HG02571 (cell line): ENCODE data around the gene SMCO3.
A peak's percentile ranks its signal among the peaks of the same experiment; 100 is the strongest.
"Not testable (repeated sequence)": the region's sequence is repeated elsewhere in the genome, so short reads cannot be mapped to it uniquely, and the experiment has no call there.

Experiments used
- ATAC-seq: cut with Tn5 transposase; IDR thresholded peaks from one replicate; pipeline ENCODE4 v1.9.1; 2021; ENCODE audit warnings: mild to moderate bottlenecking, moderate library complexity; ENCODE audit not compliant: unreplicated experiment

SMCO3 gene

GRCh38 chr12:14775636-14775980, 38.4 kb downstream of the SMCO3 start:
- ATAC-seq, result no peak

GRCh38 chr12:14774906-14775635, 38.9 kb downstream of the SMCO3 start:
- ATAC-seq, result no peak

GRCh38 chr12:14774074-14774905, 39.7 kb downstream of the SMCO3 start:
- peak; percentile 53 for ATAC-seq

DNA sequence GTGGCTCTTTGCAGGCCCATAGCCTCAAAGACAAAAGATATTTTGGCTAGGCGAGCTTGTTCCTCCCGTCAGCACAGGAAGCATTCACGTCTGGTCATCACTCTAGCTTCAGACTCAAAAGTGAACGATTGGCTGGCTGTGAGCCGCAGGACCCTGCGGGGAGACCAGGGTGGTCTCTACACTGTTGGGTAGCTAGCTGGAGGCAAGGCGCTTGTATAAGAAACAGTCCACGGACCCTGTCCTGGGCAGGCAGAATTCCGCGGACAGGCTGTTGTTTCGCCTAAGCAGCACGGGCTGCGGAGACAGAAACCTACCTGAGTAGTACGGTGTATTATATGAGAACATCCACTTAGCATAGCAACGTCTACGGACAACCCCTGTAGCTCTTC, 40.3 kb downstream of the SMCO3 start:
- ATAC-seq, result peak; percentile 10

DNA sequence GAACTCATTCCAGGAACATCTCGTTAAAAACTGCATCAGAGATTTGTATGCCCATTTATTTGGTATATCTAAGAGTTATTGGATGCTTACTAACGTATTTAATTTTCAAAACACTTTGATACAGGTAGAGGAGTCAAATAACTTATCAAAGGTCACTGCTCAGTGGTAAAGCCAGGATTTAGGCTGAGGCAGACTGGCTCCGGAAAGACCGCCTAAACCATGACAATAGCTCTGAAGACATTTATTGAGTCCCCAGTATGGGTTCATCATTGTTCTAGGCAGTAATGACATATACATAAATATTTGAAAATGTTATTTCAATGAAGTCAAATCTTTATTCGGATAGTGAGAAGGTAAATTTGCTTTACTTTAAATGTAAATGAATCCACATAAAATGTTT, 41.0 kb downstream of the SMCO3 start:
- ATAC-seq, result no peak

DNA sequence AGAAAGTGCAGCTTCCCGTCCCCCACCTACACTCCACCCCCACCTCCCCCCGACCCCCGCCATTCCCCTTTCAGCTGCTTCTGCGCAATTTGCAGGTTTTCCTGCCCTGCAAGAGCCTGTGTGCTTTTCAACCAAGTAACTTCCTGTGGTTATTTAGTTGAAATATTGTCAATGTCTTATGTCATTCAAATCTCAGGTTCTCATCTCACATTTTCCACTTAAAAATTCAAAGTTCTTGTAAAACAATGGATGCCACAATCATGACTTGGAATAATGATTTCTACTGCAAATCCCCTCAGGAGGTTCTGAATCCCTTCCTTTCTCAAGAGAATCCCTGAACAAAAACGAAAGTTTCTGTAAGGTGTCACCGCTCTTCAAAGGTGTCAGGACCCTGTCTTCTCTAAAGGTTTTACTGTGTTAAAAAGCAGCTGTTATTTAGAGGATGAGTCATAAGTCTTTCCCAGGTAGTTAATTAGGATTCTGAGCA, 42.3 kb downstream of the SMCO3 start:
- no peak for ATAC-seq

DNA sequence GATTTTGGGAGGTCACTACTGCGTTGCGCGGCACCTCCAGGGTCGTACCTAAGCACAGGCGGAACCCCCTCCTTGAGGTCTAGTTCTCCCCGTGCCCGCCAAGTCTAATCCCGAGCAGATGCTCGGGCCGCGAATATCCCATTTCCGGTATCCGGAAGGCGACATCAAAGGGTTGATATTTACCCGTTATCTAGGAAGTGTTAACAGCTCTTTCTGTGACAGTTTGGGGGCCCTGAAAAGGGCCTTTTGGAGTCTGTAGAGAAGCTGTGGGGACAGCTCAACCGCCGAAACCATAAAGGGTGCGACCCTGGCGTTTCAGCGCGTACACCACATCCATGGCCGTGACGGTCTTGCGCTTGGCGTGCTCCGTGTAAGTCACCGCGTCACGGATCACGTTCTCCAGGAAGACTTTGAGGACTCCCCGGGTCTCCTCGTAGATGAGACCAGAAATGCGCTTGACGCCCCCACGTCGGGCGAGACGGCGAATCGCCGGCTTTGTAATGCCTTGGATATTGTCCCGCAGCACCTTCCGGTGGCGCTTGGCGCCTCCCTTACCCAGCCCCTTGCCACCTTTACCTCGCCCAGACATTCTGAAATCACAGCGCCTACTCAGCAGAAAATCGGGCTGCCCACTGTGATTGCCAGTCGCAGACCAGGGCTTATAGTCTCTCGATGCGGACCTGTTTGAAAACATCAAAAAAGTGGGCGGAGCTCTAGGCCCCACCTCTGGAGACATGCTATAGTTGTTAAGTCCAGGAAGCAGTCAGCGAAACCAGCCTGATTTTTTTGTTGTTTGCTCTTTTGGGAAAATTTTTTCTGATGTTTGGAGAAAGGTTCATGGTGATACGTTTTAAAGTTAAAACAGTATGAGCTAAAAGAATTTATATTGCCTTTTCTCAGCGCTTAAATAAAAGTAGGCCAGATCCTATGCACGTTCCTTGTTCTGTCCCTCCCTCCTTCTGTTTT, 43.2 kb downstream of the SMCO3 start:
- peak; percentile 25 for ATAC-seq

DNA sequence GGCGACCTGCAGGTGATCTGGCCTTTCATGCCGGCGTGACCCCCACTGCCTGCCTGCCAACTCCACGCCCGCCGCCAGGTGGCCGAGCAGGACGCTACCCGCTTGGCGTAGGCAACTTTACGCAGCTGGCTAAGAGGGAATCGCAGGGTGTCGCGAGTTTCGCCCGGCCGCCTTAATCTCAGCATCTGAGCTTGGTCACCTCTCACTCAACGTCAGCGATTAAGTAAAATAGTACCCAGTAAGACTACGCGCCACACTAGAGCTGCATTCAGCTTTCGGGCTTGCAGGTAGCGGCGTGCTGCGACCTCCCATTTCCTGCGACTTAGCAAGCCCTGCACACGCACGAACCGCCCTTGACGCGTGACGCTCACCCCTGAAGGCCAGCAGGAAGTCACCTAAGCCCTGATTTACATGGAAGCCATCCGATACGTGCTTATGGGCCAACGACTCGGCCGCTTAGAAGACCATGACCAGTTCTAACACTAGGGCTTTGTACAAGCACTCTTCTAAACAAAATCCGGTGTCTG, 44.0 kb downstream of the SMCO3 start:
- ATAC-seq, result peak; percentile 39

GRCh38 chr12:14769466-14769968, 44.5 kb downstream of the SMCO3 start:
- peak; percentile 5 for ATAC-seq

DNA sequence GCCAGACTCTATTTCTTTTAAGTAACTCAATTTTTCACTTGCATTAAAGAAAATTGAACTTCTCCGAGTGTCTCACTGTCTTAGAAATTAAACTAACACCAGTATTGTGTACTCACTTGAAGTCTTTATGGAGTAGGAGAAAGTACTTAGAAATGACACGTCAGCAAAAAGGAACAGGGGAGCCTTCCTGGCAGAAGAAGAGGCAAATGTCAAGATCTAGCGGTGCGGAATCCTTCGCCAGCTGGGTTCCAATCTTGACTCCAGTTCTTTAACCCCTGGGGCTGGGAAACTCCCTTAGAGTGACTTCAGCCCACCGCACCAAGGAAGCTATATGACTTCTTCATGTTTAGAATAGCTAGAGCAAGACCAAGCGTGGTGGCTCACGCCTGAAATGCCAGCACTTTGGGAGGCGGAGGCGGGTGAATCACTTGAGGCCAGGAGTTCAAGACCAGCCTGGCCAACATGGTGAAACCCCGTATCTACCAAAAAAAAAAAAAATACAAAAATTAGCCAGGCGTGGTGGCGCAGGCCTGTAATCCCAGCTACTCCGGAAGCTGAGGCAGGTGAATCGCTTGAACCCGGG, 45.1 kb downstream of the SMCO3 start:
- no peak for ATAC-seq

DNA sequence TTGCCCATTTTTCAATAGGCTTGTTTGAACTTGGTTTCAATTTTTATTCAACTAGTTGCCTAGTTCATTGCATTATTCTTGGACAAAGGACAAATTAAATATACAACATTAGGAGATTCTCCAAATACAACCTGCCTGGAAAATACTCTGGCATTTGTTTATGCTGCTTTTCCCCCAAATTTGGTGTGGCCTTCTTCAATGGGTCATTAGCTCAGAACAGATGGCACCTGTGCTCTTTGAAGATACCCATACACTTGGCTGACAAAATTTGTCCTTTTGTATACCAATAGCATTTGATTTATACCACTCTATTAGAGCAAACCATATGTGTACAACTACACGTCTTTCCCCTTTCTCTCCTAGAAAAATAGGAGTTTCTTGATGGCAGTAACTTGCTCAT, 46.4 kb downstream of the SMCO3 start:
- no peak for ATAC-seq

DNA sequence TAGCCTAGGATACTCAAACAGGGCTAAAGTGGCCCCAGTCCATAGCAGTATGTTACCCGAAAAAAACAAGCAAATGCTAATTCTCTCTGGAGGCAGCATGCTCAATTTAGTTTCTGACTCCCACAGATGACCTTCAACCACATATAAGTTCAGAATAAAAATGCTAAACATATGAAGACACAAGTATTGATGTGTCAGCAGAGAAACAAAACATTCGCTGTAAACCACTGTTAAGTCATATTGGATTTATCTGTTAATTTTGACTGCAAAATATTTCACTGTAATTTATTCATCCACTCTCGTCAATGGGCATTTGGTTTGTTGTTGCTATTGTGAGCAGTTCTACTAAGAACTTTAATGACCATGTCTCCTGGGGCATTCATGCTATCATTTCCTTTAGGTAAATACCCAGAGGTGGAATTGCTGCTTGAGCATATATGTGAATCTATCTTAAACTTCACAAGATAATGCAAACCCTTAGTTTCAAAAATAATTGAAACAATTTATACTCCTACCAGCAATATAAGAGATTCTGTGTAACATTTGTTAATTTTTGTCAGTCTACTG, 47.2 kb downstream of the SMCO3 start:
- ATAC-seq, result no peak

DNA sequence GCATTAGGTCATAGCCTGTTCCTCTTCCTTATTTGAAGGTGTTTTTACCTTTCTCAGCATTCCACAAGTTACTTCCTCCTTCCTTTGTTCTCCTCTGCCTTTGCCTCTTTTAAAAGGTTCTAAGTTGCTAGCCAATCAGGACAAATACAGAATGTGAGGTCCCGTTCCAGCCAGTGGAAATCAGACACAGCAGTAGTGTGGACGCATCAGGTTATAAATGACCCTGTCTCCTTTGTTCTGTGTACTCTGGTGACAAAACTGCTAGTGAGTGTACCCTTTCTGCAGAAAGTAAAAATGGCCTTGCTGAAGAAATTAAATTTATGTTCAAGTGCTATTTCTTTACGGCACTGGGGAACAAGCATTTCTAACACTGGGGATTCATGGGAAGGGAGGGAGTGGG, 48.0 kb downstream of the SMCO3 start:
- not testable (repeated sequence) for ATAC-seq

GRCh38 chr12:14765398-14765797, 48.6 kb downstream of the SMCO3 start:
- no peak for ATAC-seq

DNA sequence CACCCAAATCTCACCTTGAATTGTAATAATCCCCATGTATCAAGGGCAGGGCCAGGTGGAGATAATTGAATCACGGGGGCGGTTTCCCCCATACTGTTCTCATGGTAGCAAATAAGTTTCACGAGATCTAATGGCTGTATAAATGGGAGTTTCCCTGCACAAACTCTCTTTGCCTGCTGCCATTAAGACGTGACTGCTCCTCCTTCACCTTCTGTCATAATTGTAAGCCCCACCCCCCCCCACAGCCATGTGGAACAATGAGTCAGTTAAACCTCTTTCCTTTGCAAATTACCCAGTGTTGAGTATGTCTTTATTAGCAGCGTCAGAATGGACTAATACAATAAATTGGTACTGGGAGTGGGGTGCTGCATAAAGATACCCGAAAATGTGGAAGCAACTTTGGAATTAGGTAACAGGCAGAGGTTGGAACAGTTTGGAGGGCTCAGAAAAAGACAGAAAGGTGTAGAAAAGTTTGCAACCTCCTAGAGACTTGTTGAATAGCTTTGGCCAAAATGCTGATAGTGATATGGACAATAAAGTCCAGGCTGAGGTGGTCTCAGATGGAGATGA, 54.2 kb downstream of the SMCO3 start:
- not testable (repeated sequence) for ATAC-seq

DNA sequence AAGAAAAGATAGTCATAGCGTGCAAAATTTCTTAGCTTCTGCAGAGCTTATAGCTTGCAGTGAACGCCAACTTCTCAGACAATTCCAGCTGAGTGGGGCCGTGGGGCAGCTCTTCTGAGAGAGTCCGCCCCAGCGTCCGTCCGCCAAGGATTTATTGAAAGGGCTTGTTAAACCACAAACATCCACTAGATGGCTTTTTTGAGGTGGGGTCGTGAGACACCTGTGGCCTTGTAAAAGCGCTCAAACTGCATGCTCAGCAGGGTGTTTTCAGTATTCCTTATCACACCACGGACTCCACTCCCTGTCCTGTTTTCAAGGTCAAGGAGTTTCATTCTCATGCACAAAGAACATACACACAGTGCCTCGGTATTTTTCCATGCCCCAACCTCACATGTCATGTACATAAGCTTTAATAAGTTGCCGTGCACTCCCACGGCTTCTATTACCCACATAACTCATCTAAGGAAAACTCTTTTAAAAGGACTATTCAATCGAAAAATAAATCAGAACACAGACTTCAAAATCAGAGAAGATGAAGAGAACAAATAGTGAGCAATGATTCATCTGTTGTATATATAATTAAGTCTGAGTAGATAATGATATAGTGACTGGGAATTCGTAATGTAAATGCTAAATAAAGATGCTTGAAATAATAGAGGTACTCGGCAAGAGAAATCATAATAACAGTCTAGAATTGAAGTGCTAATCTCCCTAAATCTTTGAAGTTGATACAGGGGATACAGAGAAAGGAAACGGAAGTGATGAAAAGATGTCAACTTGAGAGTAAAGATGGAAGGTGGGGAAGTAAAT, 57.4 kb downstream of the SMCO3 start:
- ATAC-seq, result no peak
